ENCODE data around the gene TMEM204. TPM values are rescaled to one million over a fixed set of nuclear protein-coding genes. Genes with fewer than 3 reads are reported as not detected.

TMEM204 gene
- total RNA-seq = 2.7 TPM in 1 of 2 replicates, not detected in the other

GRCh38 chr16:1533443-1533951 is at the start of gene TMEM204:
Gene TMEM204 (plus strand): TSS chr16:1533666. CDS start chr16:1534276, 610 bp downstream.

GRCh38 chr16:1488619-1489018 is 44.8 kb upstream of the TMEM204 start, which contains the start of gene PTX4:
Gene PTX4 (minus strand): TSS chr16:1488944. CDS start chr16:1488909, 35 bp downstream.

DNA sequence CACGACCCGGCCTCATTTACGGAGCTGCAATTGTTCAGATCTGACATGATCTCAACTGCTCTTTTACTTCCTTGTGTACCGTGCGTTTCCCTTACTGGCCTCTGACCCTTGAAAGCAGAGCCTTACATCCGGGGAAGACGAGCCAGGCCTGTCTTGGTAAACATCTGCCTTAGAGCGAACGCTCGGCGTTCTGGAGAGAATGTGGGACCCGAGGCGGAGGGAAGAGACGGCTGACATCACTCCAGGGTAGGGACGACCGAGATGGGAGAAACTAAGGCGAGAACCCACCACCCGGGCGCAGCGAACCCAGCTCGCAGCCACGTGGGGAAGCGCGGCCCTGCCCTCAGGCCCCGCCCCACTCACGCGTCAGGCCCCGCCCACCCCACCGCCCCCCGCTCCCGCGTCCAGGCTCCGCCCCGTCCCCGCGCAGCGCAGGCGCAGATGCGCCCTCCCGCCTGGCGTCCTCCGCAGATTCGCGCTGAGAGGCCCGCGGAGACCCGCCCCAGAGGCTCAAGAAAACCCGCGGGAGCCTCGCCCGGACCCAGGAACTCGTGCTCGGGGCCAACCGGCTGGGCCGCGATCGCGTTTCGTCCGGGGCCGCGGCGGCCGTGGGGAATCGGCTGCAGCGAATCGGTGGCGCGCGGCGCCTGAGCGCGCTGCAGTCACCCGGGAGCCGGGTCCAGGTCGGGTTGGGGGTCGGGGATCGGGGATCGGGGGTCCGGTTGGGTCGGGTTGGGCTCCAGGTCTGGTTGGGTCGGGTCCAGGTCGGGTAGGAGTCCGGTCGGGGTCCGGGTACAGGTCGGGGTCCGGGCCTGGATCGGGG is 40.3 kb upstream of the TMEM204 start, which contains the start of gene TELO2:
Gene TELO2 (plus strand): TSS at position 438 of the 823 bp plus-strand sequence. CDS start 922 bp downstream, outside the sequence.

Other genes with a start within 250 kb of the TMEM204 start
- 46.2 and 58.3 TPM in 2 replicates for gene UBE2I, start 224.0 kb upstream of the TMEM204 start, total RNA-seq
- gene BAIAP3, start 200.0 kb upstream of the TMEM204 start, total RNA-seq = under 0.01 and 0.08 TPM in 2 replicates
- 116 and 179 TPM in 2 replicates for gene TSR3, start 181.8 kb upstream of the TMEM204 start, total RNA-seq
- 24.6 and 33.1 TPM in 2 replicates for gene GNPTG, start 181.7 kb upstream of the TMEM204 start, total RNA-seq
- 2.3 and 3.2 TPM in 2 replicates for gene UNKL, start 119.0 kb upstream of the TMEM204 start, total RNA-seq
- 19.9 and 33.6 TPM in 2 replicates for gene UQCC4, start 112.9 kb upstream of the TMEM204 start, total RNA-seq
- gene PERCC1, start 102.6 kb upstream of the TMEM204 start, total RNA-seq = 0.16 TPM in 1 of 2 replicates, not detected in the other
- gene CCDC154, start 89.1 kb upstream of the TMEM204 start, total RNA-seq = 0.16 TPM in 1 of 2 replicates, not detected in the other
- gene CLCN7, start 58.6 kb upstream of the TMEM204 start, total RNA-seq = 22.5 and 54.0 TPM in 2 replicates
- gene PTX4, start 44.7 kb upstream of the TMEM204 start, total RNA-seq = not detected in 2 replicates
- 12.0 and 22.9 TPM in 2 replicates for gene TELO2, start 40.3 kb upstream of the TMEM204 start, total RNA-seq
- 8.1 and 11.2 TPM in 2 replicates for gene IFT140, start 78.4 kb downstream of the TMEM204 start, total RNA-seq
- gene CRAMP1, start 78.7 kb downstream of the TMEM204 start, total RNA-seq = 5.9 and 7.0 TPM in 2 replicates
- 68.1 and 84.7 TPM in 2 replicates for gene JPT2, start 144.6 kb downstream of the TMEM204 start, total RNA-seq
- 7.4 and 28.2 TPM in 2 replicates for gene MAPK8IP3, start 172.5 kb downstream of the TMEM204 start, total RNA-seq
- gene NME3, start 237.9 kb downstream of the TMEM204 start, total RNA-seq = 53.2 and 65.0 TPM in 2 replicates
- gene EME2, start 239.1 kb downstream of the TMEM204 start, total RNA-seq = 2.6 and 3.3 TPM in 2 replicates
- 136 and 217 TPM in 2 replicates for gene MRPS34, start 239.5 kb downstream of the TMEM204 start, total RNA-seq
- gene SPSB3, start 248.9 kb downstream of the TMEM204 start, total RNA-seq = 29.6 and 50.4 TPM in 2 replicates
- gene NUBP2, start 249.3 kb downstream of the TMEM204 start, total RNA-seq = 95.2 and 178 TPM in 2 replicates